NCI-H82 treated with DMSO at 0.1 percent for 48 hours (cell line): ENCODE results near the gene MICAL3.
"Not testable (repeated sequence)": the region's sequence is repeated elsewhere in the genome, so short reads cannot be mapped to it uniquely, and the experiment has no call there.

Experiments
- DNase-seq: peaks from one replicate; lab custom pipeline; 2025; ENCODE audit not compliant: unreplicated experiment; lab: John Stamatoyannopoulos, UW

MICAL3 gene

GRCh38 chr22:18060646-18061620 lies 36.6 kb upstream of the MICAL3 start:
- no peak for DNase-seq

DNA sequence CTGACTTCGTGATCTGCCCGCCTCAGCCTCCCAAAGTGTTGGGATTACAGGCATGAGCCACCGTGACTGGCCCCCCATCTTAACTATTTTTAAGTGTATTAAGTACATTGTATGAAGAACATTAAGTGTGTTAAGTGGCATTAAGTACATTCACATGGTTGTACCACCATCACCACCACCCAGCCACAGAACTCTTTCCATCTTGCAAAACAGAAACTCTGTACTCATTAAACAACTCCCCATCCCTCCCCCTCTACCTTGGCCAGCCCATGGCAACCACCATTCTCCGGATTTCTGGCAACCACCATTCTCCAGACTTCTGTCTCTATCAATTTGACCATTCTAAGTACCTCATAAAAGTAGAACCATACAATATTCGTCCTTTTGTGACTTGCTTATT lies 35.6 kb upstream of the MICAL3 start:
- no peak for DNase-seq

- no peak for DNase-seq
Observed at GRCh38 chr22:18059473-18059872, 35.1 kb upstream of the MICAL3 start.

- no peak for DNase-seq
Observed at GRCh38 chr22:18059094-18059417, 34.7 kb upstream of the MICAL3 start.

DNA sequence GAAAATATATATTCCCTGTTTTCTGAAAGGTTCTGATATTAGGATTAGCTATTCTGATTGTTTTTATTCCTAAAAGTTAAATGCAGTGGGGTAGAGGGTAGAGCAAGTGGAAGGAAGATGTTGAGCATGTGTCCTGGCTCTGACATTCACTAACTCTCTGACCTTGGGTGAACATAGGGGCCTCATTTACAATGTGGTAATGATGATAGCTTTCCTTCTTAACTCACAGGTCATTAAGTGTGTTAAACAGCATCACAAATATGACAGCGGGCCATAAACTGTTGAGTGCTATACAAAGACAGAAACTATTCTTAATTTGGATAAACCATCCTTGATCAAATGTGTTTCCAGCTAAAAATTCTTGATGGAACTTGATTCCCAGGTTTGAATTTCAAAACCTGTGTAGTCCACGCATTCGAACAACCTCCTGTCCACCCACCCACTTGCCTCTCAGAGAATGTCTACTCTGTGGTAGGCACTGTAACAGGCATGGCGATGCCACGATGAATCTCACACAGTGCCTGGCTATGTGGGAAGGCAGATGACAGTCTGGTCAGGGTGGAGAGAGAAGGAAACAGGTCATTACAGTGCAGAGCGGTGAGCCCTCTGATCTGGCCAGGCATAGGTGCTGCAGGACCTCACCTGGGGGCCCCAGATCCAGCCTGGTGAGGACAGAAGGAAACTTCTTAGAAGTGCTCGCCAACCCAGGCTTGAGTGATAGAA lies 34.2 kb upstream of the MICAL3 start:
- DNase-seq: no peak

DNA sequence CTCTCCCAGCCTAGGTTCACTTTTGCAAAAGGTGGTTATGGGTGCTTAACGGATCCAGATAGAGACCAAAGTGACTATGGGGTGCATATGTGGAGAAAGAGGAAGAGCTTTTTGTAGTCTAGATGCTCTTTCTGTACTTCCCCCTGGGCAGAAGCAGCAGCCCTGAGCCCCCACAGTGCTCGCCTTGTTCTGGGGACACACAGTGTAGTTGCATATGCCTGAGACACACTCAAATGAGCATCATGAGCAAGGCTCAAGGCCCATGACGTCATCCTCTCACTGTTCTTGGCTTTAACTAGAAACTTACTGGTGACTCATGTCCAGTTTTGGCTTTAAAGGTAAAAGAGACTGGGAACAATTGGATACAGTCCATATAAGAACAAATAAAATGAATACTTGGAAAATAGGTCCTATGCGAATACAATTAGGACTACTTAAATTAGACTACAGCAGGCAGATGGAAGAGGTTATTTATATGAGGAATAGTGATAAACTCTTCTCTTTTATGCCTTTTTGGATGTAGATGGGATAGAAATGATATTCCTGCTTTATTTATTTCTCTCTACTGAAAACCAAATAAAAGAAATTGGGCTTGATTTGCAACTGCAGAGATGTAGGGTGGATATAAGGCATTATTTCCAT lies 33.3 kb upstream of the MICAL3 start:
- no peak for DNase-seq

DNA sequence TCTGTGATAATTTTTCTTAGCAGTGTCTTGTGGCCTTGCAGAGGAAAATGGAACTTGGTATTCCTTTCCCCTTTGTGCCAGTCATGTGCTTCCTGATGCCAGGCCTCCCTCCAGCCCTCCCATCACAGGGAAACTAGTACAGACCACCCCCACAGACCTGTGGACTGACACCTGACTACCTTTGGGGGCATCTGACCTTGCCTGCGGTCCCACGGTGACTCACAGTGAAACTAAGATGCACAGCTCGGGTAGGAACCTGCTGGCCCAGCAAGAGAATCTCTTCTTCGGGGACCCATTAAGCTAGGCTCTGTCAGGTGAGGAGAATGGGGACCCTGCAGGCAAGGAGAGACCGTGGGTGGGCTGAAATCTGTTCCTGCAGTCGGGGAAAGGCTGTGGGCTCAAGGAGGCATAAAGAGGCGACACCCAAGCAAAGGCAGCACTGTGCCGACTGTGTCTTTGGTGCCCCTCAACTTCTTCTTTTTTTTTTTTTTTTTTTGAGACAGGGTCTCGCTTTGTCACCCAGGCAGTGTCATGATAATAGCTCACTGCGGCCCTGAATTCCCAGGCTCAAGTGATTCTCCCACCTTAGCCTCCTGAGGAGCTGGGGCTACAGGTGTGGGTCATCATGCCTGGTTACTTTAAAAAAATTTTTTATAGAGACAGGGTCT lies 32.6 kb upstream of the MICAL3 start:
- no peak for DNase-seq

DNA sequence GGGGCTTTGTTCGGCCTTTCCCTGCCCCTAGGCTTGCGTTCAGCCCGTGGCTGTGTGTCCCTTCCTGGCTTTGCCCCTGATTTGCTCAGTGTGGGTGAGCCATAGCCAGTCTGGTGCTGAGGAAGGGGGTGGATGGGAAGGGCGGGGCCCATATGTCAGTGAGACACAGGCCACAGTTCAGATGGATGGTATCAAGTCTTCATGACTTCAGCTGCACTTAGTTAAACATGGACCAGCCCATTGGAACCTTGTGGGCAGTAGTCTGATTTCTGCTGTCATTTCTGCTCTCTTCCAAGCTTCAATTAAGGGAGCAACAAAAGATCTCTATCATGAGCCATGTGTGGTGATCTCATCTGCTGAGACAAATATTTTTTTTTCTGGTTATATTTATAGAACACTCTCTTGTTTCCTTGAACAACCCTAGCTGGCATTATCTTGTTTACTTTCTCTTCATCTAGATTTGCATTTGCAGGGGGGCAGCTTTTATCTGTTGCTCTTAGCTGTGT lies 31.9 kb upstream of the MICAL3 start:
- no peak for DNase-seq

DNA sequence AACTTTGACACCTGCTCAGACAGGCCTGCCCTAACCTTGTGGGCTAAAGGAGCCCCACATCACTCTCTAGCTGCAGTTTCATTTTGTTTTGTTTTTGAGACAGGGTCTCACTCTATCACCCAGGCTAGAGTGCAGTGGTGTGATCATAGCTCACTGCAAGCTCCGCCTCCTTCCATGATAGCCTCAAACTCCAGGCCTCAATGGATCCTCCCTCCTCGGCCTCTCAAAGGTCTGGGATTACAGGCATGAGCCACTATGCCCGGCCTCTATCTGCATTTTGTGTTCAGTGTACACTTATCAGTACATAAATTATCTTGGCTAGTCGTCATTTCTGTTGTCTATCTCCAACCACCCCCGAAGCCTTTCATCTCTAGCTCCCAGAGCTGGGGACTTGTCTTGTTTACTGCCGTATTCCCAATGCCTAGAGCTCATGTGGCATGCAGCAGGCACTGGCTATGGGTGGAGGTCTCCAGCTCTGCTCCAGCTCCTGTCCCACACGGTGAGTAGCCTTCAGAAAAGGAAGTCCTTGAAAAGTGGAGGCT lies 31.3 kb upstream of the MICAL3 start:
- no peak for DNase-seq

- DNase-seq: not testable (repeated sequence)
Observed at GRCh38 chr22:18053216-18053946, 29.0 kb upstream of the MICAL3 start.

- not testable (repeated sequence) for DNase-seq
Observed at GRCh38 chr22:18051113-18051512, 26.8 kb upstream of the MICAL3 start.

DNA sequence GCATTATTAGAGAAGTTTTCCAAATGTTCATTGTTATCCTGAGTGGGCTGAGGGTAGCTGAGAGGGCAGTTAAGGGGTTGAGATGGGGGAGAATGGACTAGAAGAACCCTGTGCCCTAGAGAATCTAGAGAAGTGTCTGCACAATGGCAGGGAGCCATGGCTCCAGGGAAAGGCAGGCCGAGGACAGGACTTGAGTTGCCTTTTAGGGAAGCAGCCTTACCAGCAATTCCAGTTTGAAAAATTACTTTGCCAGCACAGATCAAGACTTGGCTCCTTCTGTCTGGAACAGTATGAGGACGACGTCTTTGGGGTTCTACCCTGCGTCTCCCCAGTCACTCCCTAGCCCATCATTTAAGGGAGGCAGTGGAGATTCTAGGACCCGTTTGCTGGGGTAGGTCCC lies 25.7 kb upstream of the MICAL3 start:
- DNase-seq: no peak

- no peak for DNase-seq
Observed at GRCh38 chr22:18048441-18048898, 24.1 kb upstream of the MICAL3 start.

DNA sequence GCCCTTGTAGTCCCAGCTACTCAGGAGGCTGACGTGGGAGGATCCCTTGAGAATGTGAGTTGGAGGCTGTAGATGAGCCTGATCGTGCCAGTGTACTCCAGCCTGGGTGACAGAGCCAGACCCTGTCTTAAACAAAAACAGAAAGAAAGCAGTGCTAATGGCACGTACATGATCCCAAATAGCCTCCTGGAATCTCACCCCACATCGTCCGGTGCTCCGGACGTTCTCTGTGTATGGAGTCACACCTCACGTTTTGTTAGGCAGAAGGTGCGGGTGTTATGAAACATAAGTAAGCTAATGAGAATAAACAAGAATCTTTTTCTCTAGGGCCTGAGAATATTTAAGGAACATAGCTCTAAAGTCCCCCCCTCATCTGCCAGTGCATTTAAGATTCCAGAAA lies 23.7 kb upstream of the MICAL3 start:
- no peak for DNase-seq

GRCh38 chr22:18045794-18046193 lies 21.4 kb upstream of the MICAL3 start:
- DNase-seq: no peak

GRCh38 chr22:18044548-18045271 lies 20.3 kb upstream of the MICAL3 start:
- DNase-seq: no peak

DNA sequence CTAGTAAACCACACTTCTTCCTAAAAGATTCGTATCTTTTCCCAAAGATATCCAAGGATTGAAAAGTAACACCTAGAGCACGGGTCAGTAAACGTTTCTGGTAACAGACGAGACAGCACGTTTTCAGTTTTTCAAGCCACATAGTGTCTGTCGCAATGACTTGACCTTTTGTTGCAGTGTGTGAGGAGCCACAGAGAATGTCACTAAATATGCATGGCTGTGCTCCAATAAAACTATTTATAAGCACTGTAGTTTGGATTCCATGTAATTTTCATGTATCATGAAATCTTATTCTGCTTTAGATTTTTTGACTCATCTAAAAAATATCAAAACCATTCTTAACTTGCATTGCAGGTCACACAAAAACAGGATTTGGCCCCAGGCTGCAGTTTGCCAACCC lies 18.3 kb upstream of the MICAL3 start:
- DNase-seq: no peak

- DNase-seq: not testable (repeated sequence)
Observed at GRCh38 chr22:18040898-18041297, 16.5 kb upstream of the MICAL3 start.

- DNase-seq: no peak
Observed at GRCh38 chr22:18035751-18036150, 11.4 kb upstream of the MICAL3 start.
